ENCODE results near the gene PPP1R13L. TPM values are rescaled to one million over a fixed set of nuclear protein-coding genes. Genes with fewer than 3 reads are reported as not detected.

The PPP1R13L gene
- total and polyA plus RNA-seq, 2 of the 8 experiments (the other 6 are each of a cell fraction or from before 2014, with no cell fraction given) = 9.1 to 15.3 TPM

GRCh38 chr19:45406226-45407090 is 1.6 kb upstream of the PPP1R13L start, which contains the start of gene POLR1G (continued):
- TF ChIP-seq USF2 (IDR thresholded peaks at IDR 0.05; ENCODE audit: low read length) (peak; percentile 36; the same call in 1 of the 2 replicates), YY1 (IDR thresholded peaks at IDR 0.05; ENCODE audit: low read depth, low read length) (no peak), ZNF274 (IDR thresholded peaks at IDR 0.05; ENCODE audit: borderline replicate concordance, extremely low read depth, low read length) (no peak), CHD1 (IDR thresholded peaks at IDR 0.05; ENCODE audit: low read depth, low read length) (peak; percentile 95), SIN3A (conservative IDR thresholded peaks at IDR 0.05 in 1 of 2, IDR thresholded peaks at IDR 0.05 in 1 of 2; ENCODE audit: low read depth in 1 of 2, low read length in 2 of 2) (peak; percentile 47 to 83; a peak in 2 of 4 replicates), ATF3 (IDR thresholded peaks at IDR 0.05; ENCODE audit: insufficient read depth, low read depth, low read length) (no peak), HDAC2 (IDR thresholded peaks at IDR 0.05; ENCODE audit: borderline replicate concordance in 1 of 2, low read depth in 2 of 2, low read length in 2 of 2) (peak; percentile 42 to 81; a peak in 1 of 4 replicates), TAF1 (IDR thresholded peaks at IDR 0.05; ENCODE audit: low read depth, low read length) (peak; percentile 92), SIRT6 (IDR thresholded peaks at IDR 0.05; ENCODE audit: low read length) (no peak), NRF1 (IDR thresholded peaks at IDR 0.05; ENCODE audit: low read depth, low read length) (no peak), SIX5 (IDR thresholded peaks at IDR 0.05; ENCODE audit: low read depth, low read length) (peak; percentile 56), KDM5A (IDR thresholded peaks at IDR 0.05; ENCODE audit: low read length) (peak; percentile 31; the same call in 1 of the 2 replicates), EP300 (IDR thresholded peaks at IDR 0.05; ENCODE audit: borderline replicate concordance in 1 of 2, low read depth in 2 of 2, low read length in 2 of 2) (peak in 1 of 2 experiments; percentile 99; a peak in 2 of 3 replicates)
